Subcutaneous adipose tissue (tissue), 4 donors: ENCODE measurements around the gene RBM33. TPM values are rescaled to one million over a fixed set of nuclear protein-coding genes. Genes with fewer than 3 reads are reported as not detected.

ENCODE experiments used
- CTCF ChIP-seq: fragments of 450-650 bp; IDR thresholded peaks from one replicate; pipeline ENCODE4 v1.5.1; 2016; ENCODE audit warnings: low read depth, mild to moderate bottlenecking, control low read depth, antibody characterized with exemption, moderate library complexity
- total RNA-seq, 4 donors: library from RNA; depleted of rRNA; stranded (reverse); fragments of >200 nt; gene quantifications; one replicate each; pipeline ENCODE4 v1.1.0, GENCODE V29; 2016

Gene RBM33
- total RNA-seq, 4 donors from 2014 or later = 33.9 to 69.1 (median 46.2) TPM

GRCh38 chr7:155684543-155684942, 40.1 kb downstream of the RBM33 start:
- TF ChIP-seq CTCF = no peak

- no peak for TF ChIP-seq CTCF
Observed at GRCh38 chr7:155685070-155685790, 40.8 kb downstream of the RBM33 start.

GRCh38 chr7:155685791-155686160, 41.3 kb downstream of the RBM33 start:
- TF ChIP-seq CTCF = no peak

- no peak for TF ChIP-seq CTCF
Observed at GRCh38 chr7:155692317-155692716, 47.9 kb downstream of the RBM33 start.

GRCh38 chr7:155693826-155694225, 49.4 kb downstream of the RBM33 start:
- no peak for TF ChIP-seq CTCF

GRCh38 chr7:155694851-155695250, 50.4 kb downstream of the RBM33 start:
- TF ChIP-seq CTCF = no peak

- TF ChIP-seq CTCF = no peak
Observed at GRCh38 chr7:155696747-155697146, 52.3 kb downstream of the RBM33 start.
